ENCODE results near the gene MKS1. TPM values are rescaled to one million over a fixed set of nuclear protein-coding genes. Genes with fewer than 3 reads are reported as not detected.

The MKS1 gene
- total and polyA plus RNA-seq, 10 of the 15 experiments (the other 5 are each of a cell fraction or from before 2014, with no cell fraction given), result 5.7 to 21.4 (median 13.9) TPM

- TF ChIP-seq PKNOX1 (IDR thresholded peaks at IDR 0.05), result no peak
- TF ChIP-seq MAX (IDR thresholded peaks at IDR 0.05; ENCODE audit: low read depth, low read length), result no peak
- TF ChIP-seq IKZF2 (IDR thresholded peaks at IDR 0.05), result no peak
- no peak for TF ChIP-seq ZNF622 (IDR thresholded peaks at IDR 0.05)
- TF ChIP-seq TCF3 (IDR thresholded peaks at IDR 0.05; ENCODE audit: borderline replicate concordance, insufficient read depth, low read depth, low read length), result no peak
Measured at GRCh38 chr17:58172369-58173071, 46.5 kb downstream of the MKS1 start (continued).

- no peak for ATAC-seq
- RAD21 ChIA-PET (ENCODE audit: unreplicated experiment), result no interaction called here
- TF ChIP-seq MYC (IDR thresholded peaks at IDR 0.05; ENCODE audit: insufficient read depth, insufficient read length, insufficient replicate concordance, low read length, severe bottlenecking) (no peak), EED (IDR thresholded peaks at IDR 0.05; ENCODE audit: low read depth) (no peak), NFXL1 (IDR thresholded peaks at IDR 0.05; ENCODE audit: borderline replicate concordance) (no peak), CBX5 (IDR thresholded peaks at IDR 0.05; ENCODE audit: low read depth) (no peak), MTA2 (IDR thresholded peaks at IDR 0.05; ENCODE audit: low read depth) (no peak), CBFB (IDR thresholded peaks at IDR 0.05; ENCODE audit: low read depth) (no peak), HCFC1 (IDR thresholded peaks at IDR 0.05; ENCODE audit: low read length) (no peak), NFYB (IDR thresholded peaks at IDR 0.05; ENCODE audit: insufficient read depth, low read depth, low read length) (no peak), CHD4 (IDR thresholded peaks at IDR 0.05) (no peak), TAF1 (IDR thresholded peaks at IDR 0.05; ENCODE audit: borderline replicate concordance, low read depth, low read length) (no peak), RBBP5 (conservative IDR thresholded peaks at IDR 0.05) (no peak), YBX1 (IDR thresholded peaks at IDR 0.05) (no peak), ZNF207 (IDR thresholded peaks at IDR 0.05; ENCODE audit: borderline replicate concordance) (no peak), MXI1 (IDR thresholded peaks at IDR 0.05; ENCODE audit: low read depth, low read length) (no peak), RUNX3 (IDR thresholded peaks at IDR 0.05; ENCODE audit: low read length) (no peak), RAD51 (IDR thresholded peaks at IDR 0.05) (no peak), NR2C2 (IDR thresholded peaks at IDR 0.05; ENCODE audit: borderline replicate concordance, control insufficient read depth, insufficient read length, low read depth) (no peak), BMI1 (IDR thresholded peaks at IDR 0.05; ENCODE audit: borderline replicate concordance) (no peak), LARP7 (IDR thresholded peaks at IDR 0.05) (no peak)
- H3K4me2 ChIP-seq (ENCODE audit: control insufficient read depth, insufficient read depth), result no peak overlapping the region
- SMC1A ChIA-PET (ENCODE audit: uncharacterized antibody, unreplicated experiment), result interaction anchor here (0.6 to 1.2 kb wide), 2 partner anchors 20 to 600 kb away, joined by 3 read pairs; no protein-coding TSS in a partner anchor
- no peaks in the 10 kb centered on the region for H4K20me1 ChIP-seq (ENCODE audit: control insufficient read depth, insufficient read depth)
- WGBS (ENCODE audit: insufficient coverage, insufficient replicate concordance, low lambda C conversion rate, missing lambda C conversion rate), result 1% methylated on average over 4 of the region's 4 CpGs
- no peak overlapping the region for H3K4me3 ChIP-seq
- H3K9me3 ChIP-seq (replicated peaks; ENCODE audit: control insufficient read depth, insufficient read depth, low read length), result no peaks in the 10 kb centered on the region
- no peaks in the 10 kb centered on the region for H3K4me1 ChIP-seq (ENCODE audit: control insufficient read depth, insufficient read depth, low read length)
- POLR2A ChIA-PET, result no interaction called here
- no peaks in the 10 kb centered on the region for H3K79me2 ChIP-seq (ENCODE audit: control insufficient read depth, insufficient read depth, low read length)
- in situ Hi-C loops (cut with MboI), result no loop called here
- no peaks in the 10 kb centered on the region; a peak in 1 of 4 replicates for H3K27me3 ChIP-seq (replicated peaks in 1 of 2; ENCODE audit: control insufficient read depth in 2 of 2, insufficient read depth in 2 of 2, low read length in 1 of 2)
- no peak overlapping the region for H3K9ac ChIP-seq (ENCODE audit: control insufficient read depth, insufficient read depth, low read length)
- no peaks in the 10 kb centered on the region for H3K36me3 ChIP-seq (ENCODE audit: control insufficient read depth in 2 of 2, insufficient read depth in 2 of 2, low read length in 1 of 2)
- BruUV-seq (replicated peaks), result no TSS peak
- CTCF ChIA-PET, result no interaction called here
- no peak overlapping the region for H3K27ac ChIP-seq (ENCODE audit: control insufficient read depth, insufficient read depth)
- no peak for FAIRE-seq
- intact Hi-C loops (cut with micrococcal nuclease; ENCODE audit: unreplicated experiment), result loop anchor here (5.0 kb wide), 1 partner anchor 58 kb away; no protein-coding TSS in a partner anchor
- no peak for DNase-seq (ENCODE audit: low read depth, low spot score)
- no peak overlapping the region for H2AFZ ChIP-seq (ENCODE audit: control insufficient read depth, low read depth, low read length)
Measured at GRCh38 chr17:58170622-58171021, 48.4 kb downstream of the MKS1 start.

Data from GM12878 (cell line).